ENCODE data around the gene HAUS7. TPM values are rescaled to one million over a fixed set of nuclear protein-coding genes. Genes with fewer than 3 reads are reported as not detected.

The HAUS7 gene
- total and polyA plus RNA-seq, 4 donors, result 11.3 to 42.9 (median 28.0) TPM

DNA sequence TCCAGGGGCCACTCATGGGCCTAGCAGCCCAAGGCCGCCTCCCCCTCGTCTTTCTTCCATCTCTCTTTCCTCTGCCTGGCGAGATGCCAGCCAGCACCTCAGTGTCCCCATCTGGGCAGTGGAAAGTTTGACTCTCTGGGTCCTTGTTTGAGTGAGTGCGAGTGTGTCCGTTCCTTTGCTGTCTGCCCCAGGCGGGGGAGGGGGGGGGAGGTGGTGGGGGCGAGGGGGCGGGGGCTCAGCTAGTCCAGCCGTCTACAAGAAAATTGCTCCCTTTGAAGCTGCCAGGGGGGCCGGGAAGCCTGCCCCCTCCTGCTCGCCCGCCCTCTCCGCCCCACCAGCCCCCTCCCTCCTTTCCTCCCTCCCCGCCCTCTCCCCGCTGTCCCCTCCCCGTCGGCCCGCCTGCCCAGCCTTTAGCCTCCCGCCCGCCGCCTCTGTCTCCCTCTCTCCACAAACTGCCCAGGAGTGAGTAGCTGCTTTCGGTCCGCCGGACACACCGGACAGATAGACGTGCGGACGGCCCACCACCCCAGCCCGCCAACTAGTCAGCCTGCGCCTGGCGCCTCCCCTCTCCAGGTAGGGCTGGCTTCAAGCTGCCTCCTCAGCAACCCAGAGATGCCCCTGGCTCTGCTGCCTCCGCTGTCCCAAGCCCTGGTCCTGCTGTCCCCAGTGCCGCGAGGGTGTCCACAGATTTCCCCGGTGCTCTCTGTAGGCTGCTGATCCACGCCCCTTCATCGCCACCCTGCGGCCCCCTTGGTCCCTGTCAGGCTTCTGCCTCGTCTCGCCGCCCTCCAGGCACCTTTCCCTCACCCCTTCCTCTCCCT, 24.4 kb upstream of the HAUS7 start, which contains the start of gene BGN:
TSS of gene BGN (plus strand) at position 440 of the 821 bp plus-strand sequence. CDS start 9,652 bp downstream, outside the sequence.
- H3K27me3 ChIP-seq (ENCODE audit: control insufficient read depth in 3 of 3, insufficient read depth in 3 of 3, low read length in 2 of 3), result no peaks in the 10 kb centered on the region
- H3K4me3 ChIP-seq, result peak within 1 kb of the TSS; percentile 14
- DNase-seq (peak; percentile 79 to 84 (median 79)), ATAC-seq (ENCODE audit: insufficient read depth, low FRiP score) (no peak)
- H3K9ac ChIP-seq (ENCODE audit: insufficient read depth in 1 of 2, low read length in 2 of 2), result peak within 1 kb of the TSS in 1 of 2 donors; percentile 23
- no peaks in the 10 kb centered on the region for H3K9me3 ChIP-seq (ENCODE audit: control insufficient read depth in 4 of 4, insufficient read depth in 3 of 4, low read length in 3 of 4)
- no peaks in the 10 kb centered on the region for H3K36me3 ChIP-seq (ENCODE audit: control insufficient read depth in 4 of 4, insufficient read depth in 4 of 4, low read length in 4 of 4)
- H3K4me1 ChIP-seq (ENCODE audit: control insufficient read depth in 5 of 5, insufficient read depth in 5 of 5, low read length in 5 of 5), result peaks cover 0 to 45% (median 8%) of the 10 kb centered on the region in 5 donors
- WGBS, 2 donors, result 9 to 45% methylated on average over 13 to 41 of the region's 41 CpGs
- no peak for TF ChIP-seq CTCF (IDR thresholded peaks at IDR 0.05; ENCODE audit: control extremely low read depth, extremely low read depth)
- peak within 1 kb of the TSS in 1 of 2 donors; percentile 17 for H3K27ac ChIP-seq (ENCODE audit: low read depth in 1 of 2, low read length in 1 of 2)

DNA sequence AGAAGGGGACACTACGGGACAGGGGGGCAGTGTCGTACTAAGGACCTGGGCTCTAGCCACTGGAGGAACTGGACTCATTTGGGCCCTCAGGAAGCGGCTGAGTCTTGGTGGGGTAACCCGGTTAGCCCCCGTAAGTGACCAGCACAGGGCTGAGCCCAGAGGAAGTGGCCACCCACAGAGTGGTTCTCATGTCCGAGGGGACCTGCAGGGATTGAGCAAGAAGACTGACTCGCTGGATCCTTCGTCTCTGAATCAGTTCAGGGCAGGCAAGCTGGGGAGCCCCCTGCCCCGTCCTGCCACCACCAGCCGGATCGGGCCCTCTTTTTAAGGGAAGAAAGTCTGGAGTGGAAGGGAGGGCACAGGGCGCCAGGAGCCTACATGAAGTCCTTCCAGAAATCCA, 23.7 kb upstream of the HAUS7 start:
- DNase-seq (peak in 2 of 3 donors; percentile 11 to 28), ATAC-seq (ENCODE audit: insufficient read depth, low FRiP score) (no peak)
- peak overlapping the region in 1 of 2 donors; percentile 17 for H3K27ac ChIP-seq (ENCODE audit: low read depth in 1 of 2, low read length in 1 of 2)
- H3K4me1 ChIP-seq (ENCODE audit: control insufficient read depth in 5 of 5, insufficient read depth in 5 of 5, low read length in 5 of 5), result peaks cover 0 to 45% (median 11%) of the 10 kb centered on the region in 5 donors
- H3K27me3 ChIP-seq (ENCODE audit: control insufficient read depth in 3 of 3, insufficient read depth in 3 of 3, low read length in 2 of 3), result no peaks in the 10 kb centered on the region
- TF ChIP-seq CTCF (IDR thresholded peaks at IDR 0.05; ENCODE audit: control extremely low read depth, extremely low read depth), result no peak
- H3K9me3 ChIP-seq (ENCODE audit: control insufficient read depth in 4 of 4, insufficient read depth in 3 of 4, low read length in 3 of 4), result no peaks in the 10 kb centered on the region
- no peak overlapping the region for H3K4me3 ChIP-seq
- H3K36me3 ChIP-seq (ENCODE audit: control insufficient read depth in 4 of 4, insufficient read depth in 4 of 4, low read length in 4 of 4), result no peaks in the 10 kb centered on the region
- whole genome bisulfite sequencing, 2 donors, result 62 to 72% methylated on average over 11 to 12 of the region's 12 CpGs
- no peak overlapping the region for H3K9ac ChIP-seq (ENCODE audit: insufficient read depth in 1 of 2, low read length in 2 of 2)

GRCh38 chrX:153493085-153493484, 22.7 kb upstream of the HAUS7 start:
- H3K9ac ChIP-seq (ENCODE audit: insufficient read depth in 1 of 2, low read length in 2 of 2), result no peak overlapping the region
- 81 to 89% methylated on average over 11 of the region's 11 CpGs for WGBS, 2 donors
- peaks cover 0 to 53% (median 12%) of the 10 kb centered on the region in 5 donors for H3K4me1 ChIP-seq (ENCODE audit: control insufficient read depth in 5 of 5, insufficient read depth in 5 of 5, low read length in 5 of 5)
- H3K27ac ChIP-seq (ENCODE audit: low read depth in 1 of 2, low read length in 1 of 2), result no peak overlapping the region
- no peaks in the 10 kb centered on the region for H3K9me3 ChIP-seq (ENCODE audit: control insufficient read depth in 4 of 4, insufficient read depth in 3 of 4, low read length in 3 of 4)
- no peak for ATAC-seq (ENCODE audit: insufficient read depth, low FRiP score)
- no peak for TF ChIP-seq CTCF (IDR thresholded peaks at IDR 0.05; ENCODE audit: control extremely low read depth, extremely low read depth)
- H3K36me3 ChIP-seq (ENCODE audit: control insufficient read depth in 4 of 4, insufficient read depth in 4 of 4, low read length in 4 of 4), result no peaks in the 10 kb centered on the region
- H3K4me3 ChIP-seq, result no peak overlapping the region
- no peak for DNase-seq
- no peaks in the 10 kb centered on the region for H3K27me3 ChIP-seq (ENCODE audit: control insufficient read depth in 3 of 3, insufficient read depth in 3 of 3, low read length in 2 of 3)

All from lung (tissue), 12 donors.